IMR-90 (cell line): ENCODE data around the gene RAN. TPM values are rescaled to one million over a fixed set of nuclear protein-coding genes. Genes with fewer than 3 reads are reported as not detected.

Experiments used
- ATAC-seq: fragments of 200-7000 bp; cut with Tn5 transposase; 2 replicates; pipeline ENCODE4 v1.9.1; 2020; ENCODE audit warnings: low read depth, mild to moderate bottlenecking, moderate library complexity
- BruUV-seq: library from RNA; stranded (reverse); fragments of 400-500 nt; replicated peaks from 2 replicates; lab custom pipeline; 2021; lab: Mats Ljungman, UMichigan
- CTCF ChIA-PET: fragments of 300-600 bp; formaldehyde crosslinking; extraction: SDS; loops from one replicate; lab custom pipeline; 2021; ENCODE audit warnings: antibody characterized with exemption; lab: Yijun Ruan, JAX
- POLR2A ChIA-PET: fragments of 300-600 bp; sonication (Branson Sonifier 250); formaldehyde crosslinking; loops from one replicate; lab custom pipeline; 2022; ENCODE audit warnings: antibody characterized with exemption; ENCODE audit not compliant: unreplicated experiment; lab: Charles Lee
- DNase-seq: peaks from one replicate; pipeline ENCODE4 v3.0.0; 2013
- H2AFZ ChIP-seq: replicated peaks from 2 replicates; pipeline ENCODE3; 2013; ENCODE audit warnings: low read length, mild to moderate bottlenecking; ENCODE audit not compliant: poor library complexity
- H2AK5ac ChIP-seq: 2 replicates; pipeline ENCODE4 v1.6.1; 2013; ENCODE audit warnings: low read depth, low read length, inconsistent platforms
- H2AK9ac ChIP-seq: replicated peaks from 2 replicates; pipeline ENCODE3; 2013; ENCODE audit warnings: mild to moderate bottlenecking, low read depth, low read length, moderate library complexity; ENCODE audit not compliant: poor library complexity
- H2BK120ac ChIP-seq: 2 replicates; pipeline ENCODE4 v1.6.1; 2013; ENCODE audit warnings: low read depth, low read length, inconsistent platforms
- H2BK15ac ChIP-seq: 3 replicates; pipeline ENCODE4 v1.6.1; 2013; ENCODE audit warnings: low read depth, low read length, inconsistent platforms
- H2BK20ac ChIP-seq: 2 replicates; pipeline ENCODE4 v1.6.1; 2013; ENCODE audit warnings: low read depth, mild to moderate bottlenecking, inconsistent platforms, low read length, moderate library complexity
- H2BK5ac ChIP-seq: 2 replicates; pipeline ENCODE4 v1.6.1; 2013; ENCODE audit warnings: mild to moderate bottlenecking, low read depth, low read length, inconsistent platforms; ENCODE audit not compliant: poor library complexity, severe bottlenecking
- H3K14ac ChIP-seq: replicated peaks from 2 replicates; pipeline ENCODE4 v1.6.1; 2013; ENCODE audit warnings: low read depth, low read length, inconsistent platforms
- H3K18ac ChIP-seq: 2 replicates; pipeline ENCODE4 v1.6.1; 2013; ENCODE audit warnings: low read depth, low read length, control low read depth
- H3K23ac ChIP-seq: 2 replicates; pipeline ENCODE4 v1.6.1; 2013; ENCODE audit warnings: low read depth, low read length, inconsistent platforms
- H3K27ac ChIP-seq: 2 replicates; pipeline ENCODE4 v1.5.1; 2013; ENCODE audit warnings: mild to moderate bottlenecking, control low read depth, low read length; ENCODE audit not compliant: insufficient read depth
- H3K27me3 ChIP-seq: 2 replicates; pipeline ENCODE4 v1.6.1; 2013; ENCODE audit warnings: low read length; ENCODE audit not compliant: control insufficient read depth, insufficient read depth
- H3K36me3 ChIP-seq: 2 replicates; pipeline ENCODE4 v1.6.1; 2013; ENCODE audit warnings: low read length, mixed read lengths; ENCODE audit not compliant: control insufficient read depth, insufficient read depth
- H3K4ac ChIP-seq: 2 replicates; pipeline ENCODE4 v1.6.1; 2013; ENCODE audit warnings: low read depth, low read length, inconsistent platforms
- H3K4me1 ChIP-seq: 2 replicates; pipeline ENCODE4 v1.6.1; 2013; ENCODE audit warnings: low read length, mixed read lengths; ENCODE audit not compliant: control insufficient read depth, insufficient read depth
- H3K4me2 ChIP-seq: 2 replicates; pipeline ENCODE4 v1.6.1; 2013; ENCODE audit warnings: low read depth, mild to moderate bottlenecking, control low read depth, low read length, moderate library complexity
- H3K4me3 ChIP-seq: 2 replicates; pipeline ENCODE4 v1.5.1; 2013; ENCODE audit warnings: low read depth, mild to moderate bottlenecking, control low read depth, low read length, moderate library complexity; ENCODE audit not compliant: insufficient read depth
- H3K56ac ChIP-seq: 2 replicates; pipeline ENCODE4 v1.6.1; 2013; ENCODE audit warnings: low read length, inconsistent platforms; ENCODE audit not compliant: insufficient read depth; ENCODE audit errors: extremely low read depth
- H3K79me1 ChIP-seq, 2 experiments: 2 replicates each; pipeline ENCODE4 v1.6.1; 2013; ENCODE audit warnings: low read length in 2 of 2, inconsistent platforms in 1 of 2, low read depth in 1 of 2
- H3K9ac ChIP-seq: 2 replicates; pipeline ENCODE4 v1.6.1; 2013; ENCODE audit warnings: low read depth, low read length, control low read depth
- H3K9me1 ChIP-seq: 2 replicates; pipeline ENCODE4 v1.6.1; 2013; ENCODE audit warnings: low read length, inconsistent platforms; ENCODE audit not compliant: insufficient read depth
- H3K9me3 ChIP-seq: 2 replicates; pipeline ENCODE4 v1.6.1; 2013; ENCODE audit warnings: low read length; ENCODE audit not compliant: control insufficient read depth, insufficient read depth
- H4K20me1 ChIP-seq: 2 replicates; pipeline ENCODE4 v1.6.1; 2013; ENCODE audit warnings: low read length, inconsistent platforms; ENCODE audit not compliant: insufficient read depth
- H4K5ac ChIP-seq: 2 replicates; pipeline ENCODE4 v1.6.1; 2013; ENCODE audit warnings: mild to moderate bottlenecking, low read depth, low read length, control low read depth
- H4K8ac ChIP-seq, 2 experiments: 2 replicates each; pipeline ENCODE4 v1.6.1; 2013; ENCODE audit warnings: low read depth in 2 of 2, low read length in 2 of 2, control low read depth in 1 of 2, inconsistent platforms in 1 of 2
- H4K91ac ChIP-seq: 2 replicates; pipeline ENCODE4 v1.6.1; 2013; ENCODE audit warnings: low read depth, low read length, inconsistent platforms; ENCODE audit not compliant: insufficient read depth
- BHLHE40 ChIP-seq: fragments of 150-350 bp; IDR thresholded peaks from 2 replicates; pipeline ENCODE4 v1.6.1; 2016; ENCODE audit warnings: mild to moderate bottlenecking, low read depth, low read length
- CEBPB ChIP-seq: IDR thresholded peaks from 2 replicates; pipeline ENCODE4 v1.6.1; 2012; ENCODE audit warnings: low read depth, low read length, improper control_type of control experiment
- CHD1 ChIP-seq: IDR thresholded peaks from 2 replicates; pipeline ENCODE4 v1.6.1; 2012; ENCODE audit warnings: low read depth, low read length, improper control_type of control experiment
- CTCF ChIP-seq: conservative IDR thresholded peaks from 2 replicates; pipeline ENCODE4 v1.5.1; 2012; ENCODE audit warnings: mild to moderate bottlenecking, low read depth, low read length, improper control_type of control experiment
- ELK1 ChIP-seq: fragments of 150-350 bp; IDR thresholded peaks from 2 replicates; pipeline ENCODE4 v1.6.1; 2016; ENCODE audit warnings: low read depth, mild to moderate bottlenecking, low read length, moderate library complexity, borderline replicate concordance
- FOS ChIP-seq: fragments of 150-350 bp; IDR thresholded peaks from 2 replicates; pipeline ENCODE4 v1.6.1; 2016; ENCODE audit warnings: low read depth, low read length
- MAFK ChIP-seq: IDR thresholded peaks from 2 replicates; pipeline ENCODE4 v1.6.1; 2012; ENCODE audit warnings: low read depth, low read length, improper control_type of control experiment
- MAZ ChIP-seq: IDR thresholded peaks from 2 replicates; pipeline ENCODE4 v1.6.1; 2012; ENCODE audit warnings: low read depth, mild to moderate bottlenecking, low read length, improper control_type of control experiment, moderate library complexity, borderline replicate concordance
- MXI1 ChIP-seq: IDR thresholded peaks from 2 replicates; pipeline ENCODE4 v1.6.1; 2012; ENCODE audit warnings: low read depth, mild to moderate bottlenecking, low read length, moderate library complexity, borderline replicate concordance
- NFE2L2 ChIP-seq: fragments of 150-350 bp; IDR thresholded peaks from 2 replicates; pipeline ENCODE4 v1.6.1; 2016; ENCODE audit warnings: low read depth, mild to moderate bottlenecking, low read length
- POLR2A ChIP-seq: IDR thresholded peaks from 2 replicates; pipeline ENCODE4 v1.6.1; 2012; ENCODE audit warnings: mild to moderate bottlenecking, low read depth, low read length
- RAD21 ChIP-seq: IDR thresholded peaks from 2 replicates; pipeline ENCODE4 v1.6.1; 2012; ENCODE audit warnings: low read length, improper control_type of control experiment
- RCOR1 ChIP-seq: IDR thresholded peaks from 2 replicates; pipeline ENCODE4 v1.6.1; 2012; ENCODE audit warnings: mild to moderate bottlenecking, low read length, improper control_type of control experiment; ENCODE audit not compliant: insufficient replicate concordance
- RFX5 ChIP-seq: IDR thresholded peaks from 2 replicates; pipeline ENCODE4 v1.8.0; 2012; ENCODE audit warnings: low read depth, mild to moderate bottlenecking, low read length, moderate library complexity
- SMC3 ChIP-seq: fragments of 150-350 bp; IDR thresholded peaks from 2 replicates; pipeline ENCODE4 v1.6.1; 2016; ENCODE audit warnings: low read depth, mild to moderate bottlenecking, antibody characterized with exemption, low read length, moderate library complexity
- USF2 ChIP-seq: fragments of 150-350 bp; IDR thresholded peaks from 2 replicates; pipeline ENCODE4 v1.6.1; 2017; ENCODE audit warnings: mild to moderate bottlenecking, antibody characterized with exemption, low read length, low read depth
- WGBS, 2 experiments: methylation state at CpG; one replicate each; pipeline versions ENCODE4 v1.1.5 to v1.1.7; 2013; ENCODE audit warnings: missing lambda C conversion rate in 2 of 2; ENCODE audit not compliant: insufficient read length in 1 of 2; ENCODE audit errors: extremely low coverage in 2 of 2; 5-methylcytosine and 5-hydroxymethylcytosine counted together
- dilution Hi-C: fragments of 300-500 bp; cut with HindIII; formaldehyde crosslinking; loops from one replicate; pipeline ENCODE4 v1.14.3; 2018; ENCODE audit warnings: low sequenced_read_pairs; ENCODE audit not compliant: unreplicated experiment
- in situ Hi-C: fragments of 300-500 bp; cut with MboI; formaldehyde crosslinking; loops from 3 replicates; pipeline ENCODE4 v1.14.3; 2019; ENCODE audit warnings: low sequenced_read_pairs, inconsistent platforms, mixed read lengths
- intact Hi-C: fragments of 100-400 bp; cut with micrococcal nuclease; formaldehyde crosslinking; loops from 2 replicates; pipeline ENCODE4 v1.10.0; 2022
- polyA plus RNA-seq, 3 experiments: library from polyadenylated mRNA; depleted of rRNA; stranded (reverse); fragments of >200 nt; gene quantifications; 2 replicates each; pipeline ENCODE4 v1.2.3, GENCODE V29; 2012; ENCODE audit warnings: low replicate concordance in 1 of 3
- total RNA-seq: library from RNA; depleted of rRNA; stranded (reverse); fragments of >200 nt; gene quantifications from 2 replicates; pipeline ENCODE4 v1.2.3, GENCODE V29; 2012

Gene RAN
- total and polyA plus RNA-seq, 2 of the 4 experiments (the other 2 are of a cell fraction): 910 to 984 TPM

- no peaks in the 10 kb centered on the region for H3K4me1 ChIP-seq
- H2BK120ac ChIP-seq: no peak overlapping the region
- H4K20me1 ChIP-seq: no peaks in the 10 kb centered on the region; the same call in 1 of the 2 replicates
- TF ChIP-seq RFX5: no peak
- no peak for TF ChIP-seq POLR2A
- TF ChIP-seq FOS: no peak
- TF ChIP-seq ELK1: no peak
- no peak for TF ChIP-seq CTCF
- TF ChIP-seq CHD1: no peak
- TF ChIP-seq SMC3: no peak
- no peak for TF ChIP-seq RCOR1
- no peak for TF ChIP-seq BHLHE40
- no peak for TF ChIP-seq RAD21
- TF ChIP-seq MAFK: no peak
- TF ChIP-seq MAZ: no peak
- no peak for TF ChIP-seq CEBPB
- no peak for TF ChIP-seq NFE2L2
- TF ChIP-seq MXI1: no peak
- no peak for TF ChIP-seq USF2
- DNase-seq (no peak), ATAC-seq (no peak)
- H3K79me1 ChIP-seq: peaks cover 4 to 5% of the 10 kb centered on the region in 2 experiments; a peak in 1 of 4 replicates
- no peak overlapping the region for H2BK20ac ChIP-seq
- H3K9me3 ChIP-seq: no peaks in the 10 kb centered on the region
- no peak overlapping the region for H4K91ac ChIP-seq
- H3K4ac ChIP-seq: no peak overlapping the region
- no peak overlapping the region for H2AK5ac ChIP-seq
- peaks cover 5% of the 10 kb centered on the region for H3K36me3 ChIP-seq
- no peaks in the 10 kb centered on the region for H3K9me1 ChIP-seq
- POLR2A ChIA-PET: no interaction called here
- in situ Hi-C loops (no loop called here), intact Hi-C loops (no loop called here), dilution Hi-C loops (no loop called here)
- no peak overlapping the region for H2AFZ ChIP-seq
- BruUV-seq: no TSS peak
- 10% methylated on average over 2 of the region's 4 CpGs; no CpG with 5 or more reads in 1 of the 2 experiments for WGBS, 2 experiments
- no peak overlapping the region for H3K9ac ChIP-seq
- H2AK9ac ChIP-seq: no peak overlapping the region
- H2BK15ac ChIP-seq: no peak overlapping the region
- no peak overlapping the region for H4K5ac ChIP-seq
- H3K14ac ChIP-seq: no peak overlapping the region
- no peak overlapping the region for H2BK5ac ChIP-seq
- no peak overlapping the region for H3K18ac ChIP-seq
- no peak overlapping the region for H3K23ac ChIP-seq
- H3K4me2 ChIP-seq: no peak overlapping the region
- H3K56ac ChIP-seq: no peak overlapping the region
- no peaks in the 10 kb centered on the region for H3K27me3 ChIP-seq
- H3K4me3 ChIP-seq: no peak overlapping the region
- H4K8ac ChIP-seq: no peak overlapping the region
- CTCF ChIA-PET: no interaction called here
- H3K27ac ChIP-seq: no peak overlapping the region
Measured at GRCh38 chr12:130868412-130868811, 3.5 kb upstream of the RAN start.
